ENCODE data around the gene ARHGAP32.
A peak's percentile ranks its signal among the peaks of the same experiment; 100 is the strongest.

ARHGAP32 gene

GRCh38 chr11:128949791-128950454, 242.2 kb downstream of the ARHGAP32 start:
- no peak for DNase-seq

GRCh38 chr11:128948583-128948982, 243.5 kb downstream of the ARHGAP32 start:
- peak; percentile 16 for DNase-seq

- no peak for DNase-seq
Measured at GRCh38 chr11:128947773-128948172, 244.4 kb downstream of the ARHGAP32 start.

GRCh38 chr11:128946648-128947047, 245.5 kb downstream of the ARHGAP32 start:
- DNase-seq = no peak

- DNase-seq = no peak
Measured at GRCh38 chr11:128943428-128943976, 248.6 kb downstream of the ARHGAP32 start.

- DNase-seq = no peak
Measured at GRCh38 chr11:128942817-128943427, 249.2 kb downstream of the ARHGAP32 start, which contains the start of gene TP53AIP1. Gene TP53AIP1 (minus strand): TSS chr11:128942871. CDS start chr11:128937818, 5,053 bp downstream.

- no peak for DNase-seq
Measured at GRCh38 chr11:128942272-128942612, 249.9 kb downstream of the ARHGAP32 start.

GRCh38 chr11:128941573-128942271, 250.4 kb downstream of the ARHGAP32 start:
- DNase-seq = no peak

- DNase-seq = no peak
Measured at GRCh38 chr11:128941110-128941509, 251.0 kb downstream of the ARHGAP32 start.

GRCh38 chr11:128940603-128941002, 251.5 kb downstream of the ARHGAP32 start:
- no peak for DNase-seq

- DNase-seq = no peak
Measured at GRCh38 chr11:128940156-128940555, 252.0 kb downstream of the ARHGAP32 start.

- no peak for DNase-seq
Measured at GRCh38 chr11:128939591-128939990, 252.5 kb downstream of the ARHGAP32 start.

GRCh38 chr11:128938156-128938885, 253.8 kb downstream of the ARHGAP32 start:
- no peak for DNase-seq

GRCh38 chr11:128937480-128937879, 254.6 kb downstream of the ARHGAP32 start:
- no peak for DNase-seq

- DNase-seq = peak; percentile 52
Measured at GRCh38 chr11:128936606-128937251, 255.4 kb downstream of the ARHGAP32 start.

GRCh38 chr11:128934926-128935325, 257.2 kb downstream of the ARHGAP32 start:
- DNase-seq = no peak

- no peak for DNase-seq
Measured at GRCh38 chr11:128934351-128934750, 257.8 kb downstream of the ARHGAP32 start.

GRCh38 chr11:128933481-128934178, 258.5 kb downstream of the ARHGAP32 start:
- DNase-seq = no peak

- DNase-seq = no peak
Measured at GRCh38 chr11:128931668-128932067, 260.5 kb downstream of the ARHGAP32 start.

GRCh38 chr11:128931066-128931465, 261.1 kb downstream of the ARHGAP32 start:
- DNase-seq = no peak

- no peak for DNase-seq
Measured at GRCh38 chr11:128929991-128930390, 262.1 kb downstream of the ARHGAP32 start.

GRCh38 chr11:128929468-128929867, 262.7 kb downstream of the ARHGAP32 start:
- DNase-seq = no peak

All from NCI-H1105 treated with DMSO at 0.1 percent for 48 hours (cell line).